Panc1 (cell line): ENCODE results near the gene RRBP1. TPM values are rescaled to one million over a fixed set of nuclear protein-coding genes. Genes with fewer than 3 reads are reported as not detected.

Experiments used
- ATAC-seq: fragments of 200-7000 bp; cut with Tn5 transposase; 2 replicates; pipeline ENCODE4 v1.9.1; 2020; ENCODE audit warnings: mild to moderate bottlenecking, moderate library complexity
- BruUV-seq: library from RNA; stranded (reverse); fragments of 400-500 nt; replicated peaks from 2 replicates; lab custom pipeline; 2021; lab: Mats Ljungman, UMichigan
- CTCF ChIA-PET: fragments of 300-600 bp; sonication (Branson Sonifier 250); formaldehyde crosslinking; loops from one replicate; lab custom pipeline; 2022; ENCODE audit warnings: antibody characterized with exemption; lab: Charles Lee
- POLR2A ChIA-PET: fragments of 300-600 bp; sonication (Branson Sonifier 250); formaldehyde crosslinking; loops from one replicate; lab custom pipeline; 2022; ENCODE audit warnings: antibody characterized with exemption; lab: Charles Lee
- DNase-seq: peaks from one replicate; pipeline ENCODE4 v3.0.0-alpha.2; 2010; ENCODE audit warnings: low read depth, low spot score
- H3K27ac ChIP-seq: 2 replicates; pipeline ENCODE4 v1.5.1; 2011; ENCODE audit warnings: mild to moderate bottlenecking, low read length, inconsistent platforms
- H3K27me3 ChIP-seq: fragments of 200-500 bp; sonication (Bioruptor generic); 2 replicates; pipeline ENCODE4 v1.6.0; 2014; ENCODE audit warnings: low read length, inconsistent platforms; ENCODE audit not compliant: control insufficient read depth, insufficient read depth
- H3K36me3 ChIP-seq: fragments of 200-500 bp; sonication (Bioruptor generic); 2 replicates; pipeline ENCODE4 v1.5.1; 2014; ENCODE audit warnings: inconsistent platforms, mild to moderate bottlenecking, low read length, moderate library complexity; ENCODE audit not compliant: control insufficient read depth, insufficient read depth
- H3K4me1 ChIP-seq: 2 replicates; pipeline ENCODE4 v1.5.1; 2011; ENCODE audit warnings: inconsistent platforms, mild to moderate bottlenecking, low read length, moderate library complexity; ENCODE audit not compliant: control insufficient read depth, insufficient read depth
- H3K4me3 ChIP-seq, 2 experiments: 2 replicates each; pipeline ENCODE4 v1.5.1; 2011 to 2012; ENCODE audit warnings: low read depth in 2 of 2, low read length in 2 of 2, mild to moderate bottlenecking in 2 of 2, inconsistent platforms in 1 of 2, moderate library complexity in 1 of 2
- H3K9me3 ChIP-seq: fragments of 200-500 bp; sonication (Bioruptor generic); 2 replicates; pipeline ENCODE4 v1.5.1; 2014; ENCODE audit warnings: low read depth, mild to moderate bottlenecking, inconsistent platforms, low read length, moderate library complexity; ENCODE audit not compliant: control insufficient read depth, insufficient read depth
- CTCF ChIP-seq: fragments of 450-650 bp; IDR thresholded peaks from 2 replicates; pipeline ENCODE4 v1.5.1; 2017; ENCODE audit warnings: mild to moderate bottlenecking
- POLR2AphosphoS5 ChIP-seq: IDR thresholded peaks from 2 replicates; pipeline ENCODE4 v1.6.1; 2012; ENCODE audit warnings: mild to moderate bottlenecking, low read depth, low read length, moderate library complexity
- SIN3A ChIP-seq: IDR thresholded peaks from 2 replicates; pipeline ENCODE4 v1.6.1; 2012; ENCODE audit warnings: low read depth, mild to moderate bottlenecking, low read length, moderate library complexity, borderline replicate concordance; ENCODE audit not compliant: insufficient read depth
- TCF7L2 ChIP-seq: IDR thresholded peaks from 2 replicates; pipeline ENCODE4 v1.6.1; 2011; ENCODE audit warnings: mild to moderate bottlenecking, low read depth, low read length, inconsistent platforms
- in situ Hi-C: cut with HindIII; loops from 2 replicates; pipeline ENCODE4 v1.10.0; 2016; ENCODE audit warnings: low sequenced_read_pairs, low pct_unique_long_range_greater_than_20kb
- intact Hi-C: fragments of 100-400 bp; cut with micrococcal nuclease; formaldehyde crosslinking; loops from one replicate; pipeline ENCODE4 v1.10.0; 2022; ENCODE audit not compliant: unreplicated experiment
- total RNA-seq: library from RNA; stranded (reverse); gene quantifications from one replicate; pipeline ENCODE4 v1.2.1, GENCODE V29; 2021; ENCODE audit not compliant: unreplicated experiment
- TF ChIP-seq, protein P1 (sequence below), 2 experiments: IDR thresholded peaks; 2 replicates each; pipeline ENCODE4 v1.6.1; 2011 to 2012; ENCODE audit warnings: low read depth in 2 of 2, control low read depth in 1 of 2, low read length in 1 of 2, mild to moderate bottlenecking in 1 of 2, moderate library complexity in 1 of 2; ENCODE audit not compliant: insufficient read depth in 1 of 2

RRBP1 gene
- total RNA-seq, 1 experiment from 2014 or later = 152 TPM

DNA sequence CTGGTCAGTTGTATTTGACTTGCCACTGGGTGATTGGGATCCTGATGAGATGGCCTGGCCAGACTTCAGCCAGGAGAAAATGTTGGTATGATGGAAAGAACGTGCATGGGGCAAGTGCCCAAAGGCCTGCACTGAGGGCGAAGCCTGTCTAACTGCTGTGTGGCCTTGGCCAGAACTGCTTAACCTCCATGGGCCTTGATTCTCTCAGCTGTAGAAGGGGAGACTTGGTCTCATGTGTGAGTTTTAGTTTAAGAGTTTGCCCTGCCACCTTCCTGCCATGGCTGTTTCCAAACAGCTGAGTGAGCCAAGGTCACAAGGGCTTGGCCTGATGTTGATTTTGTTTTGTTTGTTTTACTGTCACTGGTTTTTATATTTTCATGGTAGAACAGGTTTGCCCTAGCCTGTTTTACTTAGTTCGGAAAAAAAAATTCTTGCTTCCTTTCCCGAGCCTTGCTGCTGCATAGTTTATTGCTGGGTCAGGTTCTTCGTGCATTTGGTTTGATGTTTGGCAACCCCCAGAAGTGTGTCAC is 76.8 kb downstream of the RRBP1 start:
- Histone ChIP-seq H3K4me3 (no peak overlapping the region), H3K4me1 (peaks cover 35% of the 10 kb centered on the region), H3K27ac (peak overlapping the region; percentile 26; the same call in 1 of the 2 replicates), H3K36me3 (peaks cover 42% of the 10 kb centered on the region), H3K9me3 (no peaks in the 10 kb centered on the region), H3K27me3 (no peaks in the 10 kb centered on the region)
- BruUV-seq = no TSS peak
- ChIA-PET POLR2A (interaction anchor here (0.7 kb wide), 1 partner anchor 11 kb away, joined by 5 read pairs; no protein-coding TSS in a partner anchor), CTCF (no interaction called here)
- TF ChIP-seq CTCF (no peak), TCF7L2 (no peak), SIN3A (no peak), POLR2AphosphoS5 (no peak)
- TF ChIP-seq, protein P1, sequence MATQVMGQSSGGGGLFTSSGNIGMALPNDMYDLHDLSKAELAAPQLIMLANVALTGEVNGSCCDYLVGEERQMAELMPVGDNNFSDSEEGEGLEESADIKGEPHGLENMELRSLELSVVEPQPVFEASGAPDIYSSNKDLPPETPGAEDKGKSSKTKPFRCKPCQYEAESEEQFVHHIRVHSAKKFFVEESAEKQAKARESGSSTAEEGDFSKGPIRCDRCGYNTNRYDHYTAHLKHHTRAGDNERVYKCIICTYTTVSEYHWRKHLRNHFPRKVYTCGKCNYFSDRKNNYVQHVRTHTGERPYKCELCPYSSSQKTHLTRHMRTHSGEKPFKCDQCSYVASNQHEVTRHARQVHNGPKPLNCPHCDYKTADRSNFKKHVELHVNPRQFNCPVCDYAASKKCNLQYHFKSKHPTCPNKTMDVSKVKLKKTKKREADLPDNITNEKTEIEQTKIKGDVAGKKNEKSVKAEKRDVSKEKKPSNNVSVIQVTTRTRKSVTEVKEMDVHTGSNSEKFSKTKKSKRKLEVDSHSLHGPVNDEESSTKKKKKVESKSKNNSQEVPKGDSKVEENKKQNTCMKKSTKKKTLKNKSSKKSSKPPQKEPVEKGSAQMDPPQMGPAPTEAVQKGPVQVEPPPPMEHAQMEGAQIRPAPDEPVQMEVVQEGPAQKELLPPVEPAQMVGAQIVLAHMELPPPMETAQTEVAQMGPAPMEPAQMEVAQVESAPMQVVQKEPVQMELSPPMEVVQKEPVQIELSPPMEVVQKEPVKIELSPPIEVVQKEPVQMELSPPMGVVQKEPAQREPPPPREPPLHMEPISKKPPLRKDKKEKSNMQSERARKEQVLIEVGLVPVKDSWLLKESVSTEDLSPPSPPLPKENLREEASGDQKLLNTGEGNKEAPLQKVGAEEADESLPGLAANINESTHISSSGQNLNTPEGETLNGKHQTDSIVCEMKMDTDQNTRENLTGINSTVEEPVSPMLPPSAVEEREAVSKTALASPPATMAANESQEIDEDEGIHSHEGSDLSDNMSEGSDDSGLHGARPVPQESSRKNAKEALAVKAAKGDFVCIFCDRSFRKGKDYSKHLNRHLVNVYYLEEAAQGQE (IDR thresholded peaks at IDR 0.05; ENCODE audit: insufficient read depth in 1 of 2, low read depth in 2 of 2, low read length in 1 of 2) = no peak
- ATAC-seq (0 out of 2 replicates have a peak, but pooled peaks have one; percentile 10), DNase-seq (no peak)
- in situ Hi-C loops = no loop called here
- intact Hi-C loops = no loop called here

GRCh38 chr20:17602493-17602892 is 79.5 kb downstream of the RRBP1 start:
- in situ Hi-C loops = no loop called here
- DNase-seq = no peak
- ATAC-seq = no peak
- TF ChIP-seq CTCF (no peak), SIN3A (no peak), POLR2AphosphoS5 (no peak), TCF7L2 (no peak)
- TF ChIP-seq, protein P1 (IDR thresholded peaks at IDR 0.05; ENCODE audit: insufficient read depth in 1 of 2, low read depth in 2 of 2, low read length in 1 of 2) = no peak
- POLR2A ChIA-PET = no interaction called here
- Histone ChIP-seq H3K4me3 (no peak overlapping the region), H3K27me3 (no peaks in the 10 kb centered on the region), H3K4me1 (peaks cover 30% of the 10 kb centered on the region), H3K36me3 (peaks cover 35% of the 10 kb centered on the region), H3K9me3 (no peaks in the 10 kb centered on the region), H3K27ac (no peak overlapping the region)
- BruUV-seq = no TSS peak
- CTCF ChIA-PET = interaction anchor here (0.6 kb wide), 2 partner anchors 44 to 98 kb away, joined by 3 to 5 read pairs; no protein-coding TSS in a partner anchor
- intact Hi-C loops = no loop called here
